Prostate gland (tissue), 2 donors: ENCODE data around the gene SMYD3. TPM values are rescaled to one million over a fixed set of nuclear protein-coding genes. Genes with fewer than 3 reads are reported as not detected.

Source experiments
- DNase-seq: peaks from one replicate; pipeline ENCODE4 v3.0.0-alpha.2; 2019; ENCODE audit warnings: low spot score
- H3K27ac ChIP-seq, 2 donors: fragments of 200-600 bp; sonication (generic); 2 replicates each; pipeline ENCODE4 v1.5.1; 2017 to 2019
- H3K27me3 ChIP-seq: fragments of 200-600 bp; sonication (generic); replicated peaks from 2 replicates; pipeline ENCODE4 v1.5.1; 2019; ENCODE audit not compliant: insufficient read depth
- H3K36me3 ChIP-seq, 2 donors: fragments of 200-600 bp; sonication (generic); 1 replicate in 1 of 2; 2 replicates in 1 of 2; pipeline versions ENCODE4 v1.5.1 to v1.8.1; 2017 to 2019
- H3K4me1 ChIP-seq: fragments of 200-600 bp; sonication (generic); replicated peaks from 2 replicates; pipeline ENCODE4 v1.5.1; 2019
- H3K4me3 ChIP-seq, 2 donors: fragments of 200-600 bp; sonication (generic); 2 replicates each; pipeline ENCODE4 v1.5.1; 2017 to 2019
- H3K9me3 ChIP-seq: fragments of 200-600 bp; sonication (generic); 2 replicates; pipeline ENCODE4 v1.5.1; 2017
- CTCF ChIP-seq, 4 experiments: fragments of 200-600 bp in 2 of 4; fragments of 450-650 bp in 2 of 4; sonication (generic) in 2 of 4; IDR thresholded peaks; 1 replicate in 3 of 4; 2 replicates in 1 of 4; pipeline ENCODE4 v1.5.1; 2016 to 2019; ENCODE audit warnings: antibody characterized with exemption in 4 of 4, mild to moderate bottlenecking in 2 of 4, moderate library complexity in 2 of 4
- POLR2A ChIP-seq: fragments of 450-650 bp; IDR thresholded peaks from one replicate; pipeline ENCODE4 v1.6.1; 2016; ENCODE audit warnings: antibody characterized with exemption, mild to moderate bottlenecking
- POLR2AphosphoS5 ChIP-seq: sonication (generic); formaldehyde crosslinking; IDR thresholded peaks from one replicate; pipeline ENCODE4 v1.6.1; 2017; ENCODE audit warnings: antibody characterized with exemption
- WGBS: methylation state at CpG from one replicate; pipeline ENCODE4 v1.1.5; 2018; 5-methylcytosine and 5-hydroxymethylcytosine counted together
- intact Hi-C: fragments of 100-400 bp; cut with DNase I; formaldehyde crosslinking; loops from one replicate; pipeline ENCODE4 v1.14.2; 2022
- total RNA-seq, 2 donors: library from RNA; depleted of rRNA; stranded (reverse); fragments of >200 nt; gene quantifications; one replicate each; pipeline ENCODE4 v1.1.0, GENCODE V29; 2016

The SMYD3 gene
- total RNA-seq, 2 donors from 2014 or later, result 19.8 to 23.9 TPM

DNA sequence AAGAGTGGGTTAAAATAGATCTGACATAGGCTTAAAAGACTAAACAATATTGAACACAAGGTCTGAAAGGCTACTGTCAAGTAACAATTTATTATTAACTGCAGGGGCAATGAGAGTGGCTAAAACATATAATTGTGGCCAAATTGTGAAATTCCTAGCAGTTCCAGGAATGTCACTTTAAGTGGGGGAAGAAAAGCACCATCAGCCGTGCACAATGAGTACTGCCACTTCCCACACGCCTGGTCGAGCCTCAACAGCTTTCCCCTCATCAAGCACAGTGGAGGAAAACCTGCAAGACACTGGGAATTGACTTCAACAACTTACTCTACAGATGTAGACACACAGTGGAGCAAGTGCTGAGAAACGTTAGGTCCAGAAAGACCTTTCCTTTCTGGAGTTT lies 42.6 kb upstream of the SMYD3 start:
- no peak overlapping the region for H3K27ac ChIP-seq
- H3K4me3 ChIP-seq, result no peak overlapping the region
- H3K27me3 ChIP-seq, result no peaks in the 10 kb centered on the region
- no peaks in the 10 kb centered on the region for H3K9me3 ChIP-seq
- H3K4me1 ChIP-seq, result no peaks in the 10 kb centered on the region
- intact Hi-C loops, result loop anchor here (5.0 kb wide), 1 partner anchor 273 kb away; no protein-coding TSS in a partner anchor
- no peaks in the 10 kb centered on the region for H3K36me3 ChIP-seq
- WGBS, result 61% methylated on average over 4 of the region's 4 CpGs
- TF ChIP-seq CTCF (IDR thresholded peaks at IDR 0.05) (no peak), POLR2A (no peak), POLR2AphosphoS5 (no peak)
- no peak for DNase-seq

- H3K36me3 ChIP-seq, result no peaks in the 10 kb centered on the region
- WGBS, result 87% methylated on average over 1 of the region's 1 CpG
- no peak for TF ChIP-seq CTCF (IDR thresholded peaks at IDR 0.05)
- no peak for TF ChIP-seq POLR2A
- TF ChIP-seq POLR2AphosphoS5, result no peak
- H3K27me3 ChIP-seq, result no peaks in the 10 kb centered on the region
- intact Hi-C loops, result no loop called here
- H3K9me3 ChIP-seq, result no peaks in the 10 kb centered on the region
- no peaks in the 10 kb centered on the region for H3K4me1 ChIP-seq
- no peak for DNase-seq
- H3K27ac ChIP-seq, result no peak overlapping the region
- no peak overlapping the region for H3K4me3 ChIP-seq
Observed at GRCh38 chr1:246544001-246544400, 36.9 kb upstream of the SMYD3 start.

DNA sequence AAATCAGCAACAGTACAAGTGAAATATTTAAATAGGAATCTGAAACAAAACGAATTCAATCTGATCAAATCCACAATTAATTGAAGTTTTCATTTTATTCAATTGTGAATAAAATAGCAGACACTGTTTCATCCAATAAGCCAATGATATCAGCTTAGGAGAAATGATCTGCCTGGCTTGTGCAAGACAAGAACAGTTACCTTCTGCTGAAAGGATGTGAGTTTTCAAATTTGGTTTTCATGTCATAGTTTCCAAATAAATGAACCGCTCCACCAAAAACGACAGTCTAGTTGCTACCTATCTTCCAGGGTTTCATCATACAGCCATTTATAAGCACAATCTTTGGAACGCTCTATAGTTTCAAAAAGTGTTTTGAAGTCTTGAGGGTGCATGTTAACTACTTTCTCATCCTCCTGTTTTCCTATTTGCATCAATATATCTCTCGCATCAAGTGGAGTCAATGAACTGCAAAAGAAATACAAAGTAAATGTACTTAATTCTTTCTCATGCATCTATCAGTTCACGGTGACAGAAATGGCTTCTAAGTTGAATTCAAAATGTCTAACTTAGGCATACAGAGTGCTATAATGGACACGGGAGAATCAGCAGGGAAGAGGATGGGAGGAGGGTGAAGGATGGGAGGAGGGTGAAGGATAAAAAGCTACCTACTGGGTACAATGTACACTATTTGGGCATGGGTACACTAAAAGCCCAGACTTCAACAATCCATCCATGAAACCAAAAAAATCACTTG lies 33.8 kb upstream of the SMYD3 start:
- Histone ChIP-seq H3K27ac (no peak overlapping the region), H3K4me1 (no peaks in the 10 kb centered on the region), H3K4me3 (no peak overlapping the region), H3K9me3 (no peaks in the 10 kb centered on the region), H3K36me3 (no peaks in the 10 kb centered on the region), H3K27me3 (no peaks in the 10 kb centered on the region)
- intact Hi-C loops, result no loop called here
- TF ChIP-seq CTCF (IDR thresholded peaks at IDR 0.05) (no peak), POLR2A (no peak)
- WGBS, result 90% methylated on average over 7 of the region's 7 CpGs
- DNase-seq, result no peak

DNA sequence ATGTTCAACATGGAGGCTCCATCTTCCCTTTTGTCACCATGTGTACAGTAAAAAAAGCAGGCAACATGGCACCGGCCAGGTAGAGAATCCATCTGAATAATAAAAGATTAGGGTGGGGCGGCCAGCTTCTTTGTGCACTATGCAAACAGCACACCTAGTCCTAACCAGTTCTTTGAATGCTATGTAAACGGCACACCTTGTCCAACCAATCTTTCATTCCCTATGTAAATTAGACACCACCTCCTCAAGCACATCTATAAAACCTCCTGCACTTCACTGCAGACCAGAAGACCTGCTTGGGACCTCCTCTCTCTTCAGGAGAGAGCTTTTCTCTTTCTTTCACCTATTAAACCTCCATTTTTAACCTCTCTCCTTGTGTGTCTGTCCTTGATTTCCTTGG lies 30.8 kb upstream of the SMYD3 start:
- H3K36me3 ChIP-seq, result no peaks in the 10 kb centered on the region
- no peaks in the 10 kb centered on the region for H3K9me3 ChIP-seq
- H3K27ac ChIP-seq, result peak overlapping the region in 1 of 2 donors; percentile 43
- WGBS, result 42% methylated on average over 3 of the region's 3 CpGs
- peak; percentile 67 for DNase-seq
- H3K4me1 ChIP-seq, result no peaks in the 10 kb centered on the region
- intact Hi-C loops, result no loop called here
- H3K4me3 ChIP-seq, result no peak overlapping the region
- no peaks in the 10 kb centered on the region for H3K27me3 ChIP-seq
- TF ChIP-seq POLR2A (no peak), POLR2AphosphoS5 (peak; percentile 81), CTCF (IDR thresholded peaks at IDR 0.05) (no peak)

DNA sequence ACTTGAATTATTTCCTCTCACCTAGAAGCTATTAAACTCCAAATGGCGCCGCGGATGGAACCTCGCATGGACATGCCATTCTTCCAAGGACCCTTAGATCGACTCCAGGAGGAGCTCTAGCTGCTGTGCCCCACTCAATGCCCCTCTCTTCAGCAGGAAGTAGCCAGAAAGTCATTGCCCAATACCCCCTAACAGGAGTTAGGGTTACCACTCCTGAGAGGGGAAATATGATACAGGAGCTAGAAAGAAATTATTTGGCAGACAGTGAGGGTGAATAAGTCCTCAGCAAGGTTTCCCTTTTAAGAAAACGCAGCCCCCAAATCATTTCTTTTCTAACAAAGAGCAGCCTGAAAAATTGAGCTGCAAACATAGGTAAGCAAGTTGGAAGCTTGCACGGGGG lies 30.4 kb upstream of the SMYD3 start:
- Histone ChIP-seq H3K27ac (no peak overlapping the region), H3K27me3 (no peaks in the 10 kb centered on the region), H3K4me1 (no peaks in the 10 kb centered on the region), H3K4me3 (no peak overlapping the region), H3K9me3 (no peaks in the 10 kb centered on the region), H3K36me3 (no peaks in the 10 kb centered on the region)
- intact Hi-C loops, result no loop called here
- no peak for TF ChIP-seq POLR2AphosphoS5
- TF ChIP-seq POLR2A, result no peak
- TF ChIP-seq CTCF (IDR thresholded peaks at IDR 0.05), result no peak
- DNase-seq, result no peak
- WGBS, result 76% methylated on average over 7 of the region's 7 CpGs
